ENCODE data around the gene IFT52.
A peak's percentile ranks its signal among the peaks of the same experiment; 100 is the strongest.
"Not testable (repeated sequence)": the region's sequence is repeated elsewhere in the genome, so short reads cannot be mapped to it uniquely, and the experiment has no call there.

The IFT52 gene

GRCh38 chr20:43642548-43642947 is 51.8 kb downstream of the IFT52 start:
- H3K4me3 ChIP-seq (ENCODE audit: low read depth, low read length), result no peak overlapping the region

GRCh38 chr20:43650997-43651525 is 60.3 kb downstream of the IFT52 start:
- no peak overlapping the region for H3K4me3 ChIP-seq (ENCODE audit: low read depth, low read length)

- not testable (repeated sequence) for H3K4me3 ChIP-seq (ENCODE audit: low read depth, low read length)
These were observed 61.0 kb downstream of the IFT52 start for GRCh38 chr20:43651650-43652184.

GRCh38 chr20:43653966-43654365 is 63.2 kb downstream of the IFT52 start:
- no peak overlapping the region for H3K4me3 ChIP-seq (ENCODE audit: low read depth, low read length)

GRCh38 chr20:43655176-43655575 is 64.4 kb downstream of the IFT52 start:
- H3K4me3 ChIP-seq (ENCODE audit: low read depth, low read length), result not testable (repeated sequence)

- H3K4me3 ChIP-seq (ENCODE audit: low read depth, low read length), result no peak overlapping the region
These were observed 65.2 kb downstream of the IFT52 start for GRCh38 chr20:43655937-43656336.

- H3K4me3 ChIP-seq (ENCODE audit: low read depth, low read length), result peak overlapping the region; percentile 92
These were observed 67.5 kb downstream of the IFT52 start for GRCh38 chr20:43658069-43658722.

GRCh38 chr20:43658723-43659419 is 68.1 kb downstream of the IFT52 start:
- no peak overlapping the region for H3K4me3 ChIP-seq (ENCODE audit: low read depth, low read length)

- no peak overlapping the region for H3K4me3 ChIP-seq (ENCODE audit: low read depth, low read length)
These were observed 72.4 kb downstream of the IFT52 start for GRCh38 chr20:43662943-43663655.

- H3K4me3 ChIP-seq (ENCODE audit: low read depth, low read length), result no peak overlapping the region
These were observed 74.9 kb downstream of the IFT52 start for GRCh38 chr20:43665466-43666176.

- peak within 1 kb of the TSS; percentile 80 for H3K4me3 ChIP-seq (ENCODE audit: low read depth, low read length)
These were observed 75.9 kb downstream of the IFT52 start, which contains the start of gene MYBL2 for GRCh38 chr20:43666376-43667328. Gene MYBL2, plus strand, starts transcription at chr20:43667114. Its CDS starts 170 bp downstream, at chr20:43667284.

GRCh38 chr20:43667341-43668132 is 76.8 kb downstream of the IFT52 start:
- peak overlapping the region; percentile 80 for H3K4me3 ChIP-seq (ENCODE audit: low read depth, low read length)

GRCh38 chr20:43669332-43669731 is 78.6 kb downstream of the IFT52 start:
- H3K4me3 ChIP-seq (ENCODE audit: low read depth, low read length), result no peak overlapping the region

GRCh38 chr20:43670423-43670822 is 79.7 kb downstream of the IFT52 start:
- H3K4me3 ChIP-seq (ENCODE audit: low read depth, low read length), result no peak overlapping the region

- no peak overlapping the region for H3K4me3 ChIP-seq (ENCODE audit: low read depth, low read length)
These were observed 85.6 kb downstream of the IFT52 start for GRCh38 chr20:43676368-43676767.

GRCh38 chr20:43680981-43681380 is 90.2 kb downstream of the IFT52 start:
- no peak overlapping the region for H3K4me3 ChIP-seq (ENCODE audit: low read depth, low read length)

GRCh38 chr20:43681468-43681942 is 90.8 kb downstream of the IFT52 start:
- no peak overlapping the region for H3K4me3 ChIP-seq (ENCODE audit: low read depth, low read length)

- no peak overlapping the region for H3K4me3 ChIP-seq (ENCODE audit: low read depth, low read length)
These were observed 91.3 kb downstream of the IFT52 start for GRCh38 chr20:43681991-43682410.

GRCh38 chr20:43682446-43682845 is 91.7 kb downstream of the IFT52 start:
- H3K4me3 ChIP-seq (ENCODE audit: low read depth, low read length), result no peak overlapping the region
